ENCODE measurements around the gene MTHFD1.

Gene MTHFD1

GRCh38 chr14:64495252-64495651 is 107.1 kb downstream of the MTHFD1 start:
- H3K9me3 ChIP-seq (ENCODE audit: insufficient read depth, low read depth, low read length) = no peaks in the 10 kb centered on the region
- H3K18ac ChIP-seq (ENCODE audit: low read length) = no peak overlapping the region
- no peak overlapping the region for H3K4me2 ChIP-seq (ENCODE audit: low read length)
- H3K4ac ChIP-seq (ENCODE audit: low read depth, low read length) = no peak overlapping the region
- no peaks in the 10 kb centered on the region for H3K79me2 ChIP-seq (ENCODE audit: control insufficient read depth, insufficient read depth, low read length, poor library complexity)
- peaks cover 0 to 4% of the 10 kb centered on the region in 2 experiments for H3K4me1 ChIP-seq (ENCODE audit: control insufficient read depth in 1 of 2, insufficient read depth in 2 of 2, low read length in 2 of 2)
- no peak overlapping the region for H3K14ac ChIP-seq (ENCODE audit: low read length)
- H2AK5ac ChIP-seq (ENCODE audit: low read length) = no peak overlapping the region
- H4K91ac ChIP-seq (ENCODE audit: low read depth, low read length) = no peak overlapping the region
- no peak overlapping the region for H2BK120ac ChIP-seq (ENCODE audit: insufficient read depth, low read length, poor library complexity)
- H4K8ac ChIP-seq (ENCODE audit: low read depth, low read length) = no peak overlapping the region
- no peak overlapping the region for H3K23ac ChIP-seq (ENCODE audit: low read length)
- H3K27me3 ChIP-seq (ENCODE audit: insufficient read depth, low read length) = no peaks in the 10 kb centered on the region
- H3K27ac ChIP-seq (ENCODE audit: low read depth, low read length) = no peak overlapping the region
- H3K9ac ChIP-seq (ENCODE audit: low read length) = no peak overlapping the region
- DNase-seq = no peak
- H3K79me1 ChIP-seq (ENCODE audit: low read length) = peaks cover 3% of the 10 kb centered on the region
- no peak overlapping the region for H2BK5ac ChIP-seq (ENCODE audit: low read depth, low read length, poor library complexity)
- peaks cover 0 to 2% of the 10 kb centered on the region in 2 experiments for H3K36me3 ChIP-seq (ENCODE audit: control insufficient read depth in 1 of 2, insufficient read depth in 2 of 2, low read length in 2 of 2)
- no peak overlapping the region for H2BK12ac ChIP-seq (ENCODE audit: low read length)
- H3K4me3 ChIP-seq (ENCODE audit: low read depth, low read length) = no peak overlapping the region
- no peak overlapping the region for H4K12ac ChIP-seq (ENCODE audit: low read depth, low read length)
- H2AFZ ChIP-seq (ENCODE audit: insufficient read depth, low read length, poor library complexity) = no peak overlapping the region

DNA sequence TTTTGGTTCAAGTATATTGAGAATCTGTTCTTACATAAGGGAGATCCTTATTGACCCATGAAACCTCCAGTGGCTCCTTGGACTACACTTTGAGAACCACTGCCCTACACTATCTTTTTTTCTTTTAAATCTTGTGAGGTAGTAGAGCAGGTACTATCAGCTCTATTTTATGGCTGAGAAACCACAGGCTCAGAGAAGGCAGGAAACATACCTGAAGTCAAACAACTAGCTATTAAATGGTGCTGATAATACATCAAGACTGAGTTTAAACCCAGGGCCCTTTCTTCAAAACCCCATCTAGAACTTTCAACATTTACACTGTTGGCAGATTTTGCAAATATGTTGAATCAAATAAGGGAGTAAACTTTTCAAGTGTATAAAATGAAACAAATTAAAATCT is 108.6 kb downstream of the MTHFD1 start:
- no peaks in the 10 kb centered on the region for H3K27me3 ChIP-seq (ENCODE audit: insufficient read depth, low read length)
- H3K18ac ChIP-seq (ENCODE audit: low read length) = no peak overlapping the region
- H3K4me2 ChIP-seq (ENCODE audit: low read length) = no peak overlapping the region
- peaks cover 0 to 2% of the 10 kb centered on the region in 2 experiments for H3K36me3 ChIP-seq (ENCODE audit: control insufficient read depth in 1 of 2, insufficient read depth in 2 of 2, low read length in 2 of 2)
- no peak overlapping the region for H3K23ac ChIP-seq (ENCODE audit: low read length)
- no peak overlapping the region for H2BK12ac ChIP-seq (ENCODE audit: low read length)
- no peak overlapping the region for H3K4me3 ChIP-seq (ENCODE audit: low read depth, low read length)
- H3K79me2 ChIP-seq (ENCODE audit: control insufficient read depth, insufficient read depth, low read length, poor library complexity) = no peaks in the 10 kb centered on the region
- no peak overlapping the region for H4K12ac ChIP-seq (ENCODE audit: low read depth, low read length)
- no peaks in the 10 kb centered on the region for H3K9me3 ChIP-seq (ENCODE audit: insufficient read depth, low read depth, low read length)
- H2BK120ac ChIP-seq (ENCODE audit: insufficient read depth, low read length, poor library complexity) = no peak overlapping the region
- no peak overlapping the region for H3K27ac ChIP-seq (ENCODE audit: low read depth, low read length)
- no peak overlapping the region for H4K8ac ChIP-seq (ENCODE audit: low read depth, low read length)
- H2BK5ac ChIP-seq (ENCODE audit: low read depth, low read length, poor library complexity) = no peak overlapping the region
- H2AK5ac ChIP-seq (ENCODE audit: low read length) = no peak overlapping the region
- H3K4me1 ChIP-seq (ENCODE audit: control insufficient read depth in 1 of 2, insufficient read depth in 2 of 2, low read length in 2 of 2) = peaks cover 3 to 4% of the 10 kb centered on the region in 2 experiments
- DNase-seq = no peak
- no peak overlapping the region for H3K9ac ChIP-seq (ENCODE audit: low read length)
- H2AFZ ChIP-seq (ENCODE audit: insufficient read depth, low read length, poor library complexity) = no peak overlapping the region
- no peak overlapping the region for H4K91ac ChIP-seq (ENCODE audit: low read depth, low read length)
- H3K14ac ChIP-seq (ENCODE audit: low read length) = no peak overlapping the region
- peaks cover 3% of the 10 kb centered on the region for H3K79me1 ChIP-seq (ENCODE audit: low read length)
- H3K4ac ChIP-seq (ENCODE audit: low read depth, low read length) = no peak overlapping the region

GRCh38 chr14:64500088-64500487 is 111.9 kb downstream of the MTHFD1 start:
- H3K36me3 ChIP-seq (ENCODE audit: control insufficient read depth in 1 of 2, insufficient read depth in 2 of 2, low read length in 2 of 2) = peaks cover 0 to 2% of the 10 kb centered on the region in 2 experiments
- H2AFZ ChIP-seq (ENCODE audit: insufficient read depth, low read length, poor library complexity) = no peak overlapping the region
- no peak overlapping the region for H3K4me2 ChIP-seq (ENCODE audit: low read length)
- H2BK12ac ChIP-seq (ENCODE audit: low read length) = no peak overlapping the region
- no peak overlapping the region for H3K4ac ChIP-seq (ENCODE audit: low read depth, low read length)
- H3K27me3 ChIP-seq (ENCODE audit: insufficient read depth, low read length) = no peaks in the 10 kb centered on the region
- H3K9ac ChIP-seq (ENCODE audit: low read length) = no peak overlapping the region
- no peak overlapping the region for H2BK120ac ChIP-seq (ENCODE audit: insufficient read depth, low read length, poor library complexity)
- no peak overlapping the region for H4K91ac ChIP-seq (ENCODE audit: low read depth, low read length)
- H2AK5ac ChIP-seq (ENCODE audit: low read length) = no peak overlapping the region
- no peak overlapping the region for H3K4me3 ChIP-seq (ENCODE audit: low read depth, low read length)
- H4K12ac ChIP-seq (ENCODE audit: low read depth, low read length) = no peak overlapping the region
- H3K27ac ChIP-seq (ENCODE audit: low read depth, low read length) = no peak overlapping the region
- no peak overlapping the region for H4K8ac ChIP-seq (ENCODE audit: low read depth, low read length)
- H2BK5ac ChIP-seq (ENCODE audit: low read depth, low read length, poor library complexity) = no peak overlapping the region
- no peak overlapping the region for H3K23ac ChIP-seq (ENCODE audit: low read length)
- H3K79me2 ChIP-seq (ENCODE audit: control insufficient read depth, insufficient read depth, low read length, poor library complexity) = peaks cover 21% of the 10 kb centered on the region
- DNase-seq = no peak
- no peak overlapping the region for H3K18ac ChIP-seq (ENCODE audit: low read length)
- H3K79me1 ChIP-seq (ENCODE audit: low read length) = peaks cover 30% of the 10 kb centered on the region
- no peaks in the 10 kb centered on the region for H3K9me3 ChIP-seq (ENCODE audit: insufficient read depth, low read depth, low read length)
- no CpG with 5 or more reads among the region's 1 CpG for WGBS (ENCODE audit: extremely low coverage, insufficient coverage, insufficient read length)
- peaks cover 7 to 8% of the 10 kb centered on the region in 2 experiments for H3K4me1 ChIP-seq (ENCODE audit: control insufficient read depth in 1 of 2, insufficient read depth in 2 of 2, low read length in 2 of 2)
- H3K14ac ChIP-seq (ENCODE audit: low read length) = no peak overlapping the region

- H3K4me1 ChIP-seq (ENCODE audit: control insufficient read depth in 1 of 2, insufficient read depth in 2 of 2, low read length in 2 of 2) = peaks cover 8% of the 10 kb centered on the region in 2 experiments
- no peak overlapping the region for H2BK5ac ChIP-seq (ENCODE audit: low read depth, low read length, poor library complexity)
- H4K12ac ChIP-seq (ENCODE audit: low read depth, low read length) = no peak overlapping the region
- H2AK5ac ChIP-seq (ENCODE audit: low read length) = no peak overlapping the region
- H3K27ac ChIP-seq (ENCODE audit: low read depth, low read length) = peak overlapping the region; percentile 100
- H2BK12ac ChIP-seq (ENCODE audit: low read length) = no peak overlapping the region
- no peak overlapping the region for H3K4ac ChIP-seq (ENCODE audit: low read depth, low read length)
- no peak overlapping the region for H3K4me3 ChIP-seq (ENCODE audit: low read depth, low read length)
- H3K23ac ChIP-seq (ENCODE audit: low read length) = no peak overlapping the region
- no peak overlapping the region for H4K8ac ChIP-seq (ENCODE audit: low read depth, low read length)
- H3K18ac ChIP-seq (ENCODE audit: low read length) = no peak overlapping the region
- no peak overlapping the region for H3K14ac ChIP-seq (ENCODE audit: low read length)
- H3K79me2 ChIP-seq (ENCODE audit: control insufficient read depth, insufficient read depth, low read length, poor library complexity) = peaks cover 27% of the 10 kb centered on the region
- no peak overlapping the region for H3K9ac ChIP-seq (ENCODE audit: low read length)
- H2BK120ac ChIP-seq (ENCODE audit: insufficient read depth, low read length, poor library complexity) = no peak overlapping the region
- H3K79me1 ChIP-seq (ENCODE audit: low read length) = peaks cover 33% of the 10 kb centered on the region
- H3K4me2 ChIP-seq (ENCODE audit: low read length) = peak overlapping the region; percentile 99
- no CpG with 5 or more reads among the region's 8 CpGs for WGBS (ENCODE audit: extremely low coverage, insufficient coverage, insufficient read length)
- DNase-seq = peak; percentile 71 to 74
- no peaks in the 10 kb centered on the region for H3K36me3 ChIP-seq (ENCODE audit: control insufficient read depth in 1 of 2, insufficient read depth in 2 of 2, low read length in 2 of 2)
- H3K27me3 ChIP-seq (ENCODE audit: insufficient read depth, low read length) = no peaks in the 10 kb centered on the region
- no peaks in the 10 kb centered on the region for H3K9me3 ChIP-seq (ENCODE audit: insufficient read depth, low read depth, low read length)
- H2AFZ ChIP-seq (ENCODE audit: insufficient read depth, low read length, poor library complexity) = no peak overlapping the region
- peak overlapping the region; percentile 1 for H4K91ac ChIP-seq (ENCODE audit: low read depth, low read length)
Observed at GRCh38 chr14:64501411-64502171, 113.4 kb downstream of the MTHFD1 start.

Data from trophoblast cell (in vitro differentiated cells and primary cell).